Inferior parietal cortex (tissue), 1 donor: ENCODE data around the gene B3GALT6.
A peak's percentile ranks its signal among the peaks of the same experiment; 100 is the strongest.
"Not testable (repeated sequence)": the region's sequence is repeated elsewhere in the genome, so short reads cannot be mapped to it uniquely, and the experiment has no call there.

Experiments
- DNase-seq: peaks from one replicate; pipeline ENCODE4 v3.0.0-alpha.2; 2016; ENCODE audit errors: extremely low spot score

B3GALT6 gene

DNA sequence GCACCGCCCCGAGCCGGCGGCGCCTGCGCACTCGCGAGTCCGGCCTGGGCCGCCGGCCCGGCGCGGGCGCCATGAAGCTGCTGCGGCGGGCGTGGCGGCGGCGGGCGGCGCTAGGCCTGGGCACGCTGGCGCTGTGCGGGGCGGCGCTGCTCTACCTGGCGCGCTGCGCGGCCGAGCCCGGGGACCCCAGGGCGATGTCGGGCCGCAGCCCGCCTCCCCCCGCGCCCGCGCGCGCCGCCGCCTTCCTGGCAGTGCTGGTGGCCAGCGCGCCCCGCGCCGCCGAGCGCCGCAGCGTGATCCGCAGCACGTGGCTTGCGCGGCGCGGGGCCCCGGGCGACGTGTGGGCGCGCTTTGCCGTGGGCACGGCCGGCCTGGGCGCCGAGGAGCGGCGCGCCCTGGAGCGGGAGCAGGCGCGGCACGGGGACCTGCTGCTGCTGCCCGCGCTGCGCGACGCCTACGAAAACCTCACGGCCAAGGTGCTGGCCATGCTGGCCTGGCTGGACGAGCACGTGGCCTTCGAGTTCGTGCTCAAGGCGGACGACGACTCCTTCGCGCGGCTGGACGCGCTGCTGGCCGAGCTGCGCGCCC is at the start of gene B3GALT6:
TSS of gene B3GALT6 (plus strand) at position 30 of the 588 bp plus-strand sequence. CDS start at position 72, 42 bp downstream.
- DNase-seq: no peak

DNA sequence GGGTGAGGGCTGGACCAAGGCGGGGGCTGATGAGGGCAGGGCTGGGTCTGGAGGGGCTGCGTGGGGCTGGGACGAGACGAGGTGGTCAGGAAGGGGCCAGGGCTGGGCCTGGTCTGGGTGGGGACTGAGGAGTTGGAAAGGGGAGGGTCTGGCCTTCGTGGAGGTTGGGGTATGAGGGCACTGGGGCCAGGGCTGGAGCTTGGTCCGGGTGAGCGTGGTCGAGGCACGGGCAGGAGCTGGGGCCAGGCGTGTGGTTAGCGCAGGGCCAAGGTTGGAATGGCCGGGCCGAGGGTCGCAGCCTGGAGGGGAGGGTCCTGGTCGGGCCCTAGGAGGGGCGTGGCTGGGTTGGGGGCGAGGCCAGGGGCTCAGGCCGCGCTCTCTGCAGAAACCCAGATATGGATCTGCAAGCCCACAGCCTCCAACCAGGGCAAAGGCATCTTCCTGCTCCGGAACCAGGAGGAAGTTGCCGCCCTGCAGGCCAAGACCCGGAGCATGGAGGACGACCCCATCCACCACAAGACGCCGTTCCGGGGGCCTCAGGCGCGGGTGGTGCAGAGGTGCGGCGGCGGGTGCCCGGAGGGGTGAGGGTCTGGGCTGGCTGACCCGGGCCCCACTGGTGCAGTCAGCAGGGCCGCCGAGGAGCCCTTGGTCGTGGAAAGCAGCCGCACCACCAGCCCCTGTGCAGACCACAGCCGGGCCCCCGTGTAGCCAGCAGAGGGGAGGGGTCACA is 49.4 kb upstream of the B3GALT6 start:
- no peak for DNase-seq

DNA sequence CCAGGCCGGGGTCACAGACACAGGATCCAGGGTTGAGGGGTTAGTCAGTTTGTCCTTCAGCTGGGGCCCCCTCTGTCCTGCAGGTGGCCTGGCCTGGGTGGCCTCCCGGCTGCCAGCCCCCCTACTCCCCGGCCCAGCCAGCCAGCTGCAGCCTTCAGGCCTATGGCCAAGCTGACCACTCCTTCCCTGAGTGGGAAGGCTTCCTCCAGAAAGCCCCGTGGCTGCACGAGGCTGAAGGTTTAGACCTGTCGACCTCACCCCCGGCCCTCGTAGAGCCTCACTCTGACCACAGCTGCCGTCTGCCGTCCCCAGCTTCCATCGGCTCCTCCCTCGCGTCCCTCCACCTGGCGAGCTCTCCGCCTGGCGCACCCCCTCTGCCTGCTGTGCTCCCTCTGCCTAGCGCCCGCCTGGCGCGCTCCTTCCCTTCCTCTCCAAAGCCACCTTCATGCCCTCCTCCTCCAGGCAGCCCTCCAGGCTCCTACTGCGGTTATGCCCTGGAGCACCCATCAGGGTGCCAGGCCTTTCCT is 48.8 kb upstream of the B3GALT6 start:
- no peak for DNase-seq

DNA sequence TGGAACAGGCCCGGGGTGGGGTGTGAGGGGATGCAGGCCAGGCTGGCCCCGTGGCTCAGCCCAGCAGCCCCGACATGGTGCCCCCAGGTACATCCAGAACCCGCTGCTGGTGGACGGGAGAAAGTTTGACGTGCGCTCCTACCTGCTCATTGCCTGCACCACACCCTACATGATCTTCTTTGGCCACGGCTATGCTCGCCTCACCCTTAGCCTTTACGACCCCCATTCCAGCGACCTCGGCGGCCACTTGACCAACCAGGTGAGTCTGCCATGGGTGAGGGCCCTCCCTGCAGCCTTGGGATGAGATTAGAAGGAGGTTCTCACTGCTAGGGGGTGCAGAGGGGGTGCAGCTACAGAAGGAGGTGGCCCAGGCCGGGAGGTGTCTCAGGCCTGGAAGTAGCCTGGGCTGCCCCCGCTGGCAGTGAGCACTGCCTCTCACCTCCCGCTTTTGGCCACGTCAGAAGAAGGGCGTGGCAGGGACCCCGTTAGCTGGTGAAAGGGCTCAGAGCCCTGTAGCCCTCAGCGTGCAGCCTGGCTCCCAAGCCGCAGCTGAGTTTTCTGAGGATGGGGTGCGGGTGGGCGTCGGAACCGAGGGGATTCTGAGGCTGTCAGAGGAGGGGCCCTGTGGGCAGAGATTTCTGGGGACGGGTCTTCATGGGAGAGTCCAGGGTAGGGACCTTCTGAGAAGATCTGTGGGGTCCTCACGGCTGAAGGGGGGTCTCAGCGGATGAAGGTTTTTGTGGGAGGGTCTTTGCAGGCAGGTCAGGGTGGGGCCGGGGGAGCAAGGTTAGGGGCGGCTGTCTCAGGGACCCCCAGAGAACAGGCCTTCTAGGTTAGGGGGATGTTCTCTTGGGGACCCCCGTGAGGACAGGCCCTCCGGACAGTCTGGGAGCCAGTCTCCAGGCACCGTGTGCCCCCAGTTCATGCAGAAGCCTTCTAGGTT is 47.9 kb upstream of the B3GALT6 start:
- no peak for DNase-seq

GRCh38 chr1:1185101-1185765 is 46.8 kb upstream of the B3GALT6 start:
- DNase-seq: peak; percentile 6

DNA sequence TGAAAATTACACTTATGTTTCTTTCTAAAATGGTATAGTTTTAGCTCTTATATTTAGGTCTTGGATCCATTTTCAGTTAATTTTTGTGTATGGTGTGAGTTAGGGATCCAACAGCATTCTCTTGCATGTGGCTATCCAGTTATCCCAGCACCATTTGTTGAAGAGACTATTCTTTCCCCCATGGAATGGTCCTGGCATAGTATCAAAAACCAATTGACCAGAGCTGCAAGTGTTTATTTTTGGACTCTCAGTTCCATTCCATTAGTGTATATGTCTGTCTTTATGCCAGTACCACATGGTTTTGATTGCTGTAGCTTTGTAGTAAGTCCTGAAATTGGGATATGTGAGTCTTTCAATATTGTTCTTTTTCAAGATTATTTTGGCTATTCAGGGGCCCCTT is 44.1 kb upstream of the B3GALT6 start:
- no peak for DNase-seq

GRCh38 chr1:1189111-1189510 is 42.9 kb upstream of the B3GALT6 start:
- no peak for DNase-seq

DNA sequence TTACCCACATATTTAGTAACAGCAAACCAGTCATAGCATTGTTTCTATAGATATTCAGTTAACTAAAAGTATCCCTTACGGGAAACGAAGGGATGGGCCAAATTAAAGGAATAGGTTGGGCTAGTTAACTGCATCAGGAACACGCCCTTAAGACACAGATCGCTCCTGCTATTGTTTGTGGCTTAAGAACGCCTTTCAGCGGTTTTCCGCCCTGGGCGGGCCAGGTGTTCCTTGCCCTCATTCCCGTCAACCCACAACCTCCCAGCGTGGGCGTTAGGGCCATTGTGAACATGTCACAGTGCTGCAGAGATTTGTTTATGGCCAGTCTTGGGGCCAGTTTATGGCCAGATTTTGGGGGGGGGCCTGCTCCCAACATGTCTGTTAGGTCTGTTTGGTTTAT is 40.3 kb upstream of the B3GALT6 start:
- DNase-seq: no peak

DNA sequence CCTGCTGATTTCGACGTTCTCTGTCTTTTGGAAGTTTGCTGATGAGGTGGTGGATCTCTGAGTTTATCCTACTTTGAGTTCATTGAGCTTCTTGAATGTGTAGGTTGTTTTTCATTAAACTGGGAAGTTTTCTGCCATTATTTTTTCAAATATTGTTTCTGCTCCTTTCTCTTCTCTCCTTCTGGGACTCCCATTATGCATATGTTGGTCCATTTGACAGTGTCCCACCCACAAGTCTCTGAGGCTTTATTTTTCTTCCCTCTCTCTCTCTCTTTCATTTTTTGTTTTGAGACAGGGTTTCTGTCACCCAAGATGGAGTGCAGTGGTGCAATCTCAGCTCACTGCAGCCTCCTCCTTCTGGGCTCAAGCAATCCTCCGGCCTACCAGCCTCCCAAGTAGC is 37.3 kb upstream of the B3GALT6 start:
- no peak for DNase-seq

GRCh38 chr1:1195726-1196125 is 36.3 kb upstream of the B3GALT6 start:
- not testable (repeated sequence) for DNase-seq

DNA sequence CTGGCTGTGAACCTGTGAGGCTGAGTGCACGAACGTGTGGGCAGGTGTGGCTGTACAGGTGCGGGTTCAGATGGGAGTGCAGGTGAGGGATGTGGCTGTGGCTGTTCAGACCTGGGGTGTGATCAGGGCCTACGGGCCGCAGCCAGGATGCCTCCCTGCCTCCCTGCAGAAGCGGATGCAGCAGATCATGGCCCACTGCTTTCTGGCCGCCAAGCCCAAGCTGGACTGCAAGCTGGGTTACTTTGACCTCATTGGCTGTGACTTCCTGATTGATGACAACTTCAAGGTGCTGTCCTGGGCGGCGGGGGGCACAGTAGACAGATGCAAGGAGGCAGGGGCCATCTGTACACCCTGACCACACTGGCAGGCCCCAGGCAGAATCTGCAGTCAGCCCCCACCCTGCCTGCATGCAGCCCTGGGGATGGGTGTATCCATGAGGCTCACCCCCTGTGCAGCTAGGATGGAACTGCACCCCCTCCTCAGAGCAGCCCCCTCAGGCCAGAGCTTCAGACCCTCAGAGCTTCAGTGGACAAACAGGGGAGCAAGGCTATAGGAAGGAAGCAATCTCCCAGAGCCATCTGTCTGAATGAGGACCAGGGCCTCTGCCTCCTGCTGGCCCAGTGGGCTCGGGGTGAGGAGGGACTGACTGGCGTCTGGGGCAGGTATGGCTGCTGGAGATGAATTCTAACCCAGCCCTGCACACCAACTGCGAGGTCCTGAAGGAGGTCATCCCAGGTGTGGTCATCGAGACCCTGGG is 35.4 kb upstream of the B3GALT6 start:
- DNase-seq: no peak

GRCh38 chr1:1197188-1197500 is 34.9 kb upstream of the B3GALT6 start:
- no peak for DNase-seq

- DNase-seq: no peak
These were observed 34.2 kb upstream of the B3GALT6 start for GRCh38 chr1:1197551-1198422.

DNA sequence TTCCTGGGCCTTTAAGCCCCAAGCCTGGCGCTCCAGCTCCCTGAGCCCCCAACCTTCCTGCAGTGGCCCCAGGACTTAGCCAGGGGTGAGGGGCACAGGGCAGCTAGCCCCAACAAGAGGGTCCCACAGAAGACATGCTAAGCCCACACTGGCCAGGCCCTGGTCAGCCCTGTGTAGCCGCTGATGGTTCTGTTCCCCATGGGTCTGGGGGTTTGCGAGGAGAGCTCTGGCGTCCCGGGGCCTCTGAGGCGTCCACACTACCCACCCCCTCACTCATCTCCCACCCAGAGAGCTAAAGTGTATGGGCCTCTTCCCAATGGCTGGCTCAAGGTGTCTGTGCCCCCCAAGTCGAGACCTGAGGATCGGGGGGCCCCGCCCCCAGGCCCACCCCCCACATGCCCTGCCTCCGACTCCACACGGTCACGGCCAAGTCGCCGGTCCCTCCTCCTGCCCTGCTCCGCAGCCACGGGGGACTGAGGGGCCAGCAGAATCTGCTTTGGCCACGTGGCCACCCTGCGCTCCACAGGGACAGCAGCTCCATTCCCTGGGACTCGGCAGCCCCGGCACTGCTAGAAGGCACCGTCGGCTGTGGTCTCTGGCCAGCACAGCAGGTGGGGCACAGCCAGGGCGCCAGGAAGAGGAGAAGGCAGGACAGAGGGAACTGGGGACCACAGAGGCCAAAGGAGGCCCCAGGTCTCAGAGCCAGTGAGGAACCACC is 33.5 kb upstream of the B3GALT6 start:
- DNase-seq: no peak

GRCh38 chr1:1199141-1199960 is 32.7 kb upstream of the B3GALT6 start:
- DNase-seq: no peak

DNA sequence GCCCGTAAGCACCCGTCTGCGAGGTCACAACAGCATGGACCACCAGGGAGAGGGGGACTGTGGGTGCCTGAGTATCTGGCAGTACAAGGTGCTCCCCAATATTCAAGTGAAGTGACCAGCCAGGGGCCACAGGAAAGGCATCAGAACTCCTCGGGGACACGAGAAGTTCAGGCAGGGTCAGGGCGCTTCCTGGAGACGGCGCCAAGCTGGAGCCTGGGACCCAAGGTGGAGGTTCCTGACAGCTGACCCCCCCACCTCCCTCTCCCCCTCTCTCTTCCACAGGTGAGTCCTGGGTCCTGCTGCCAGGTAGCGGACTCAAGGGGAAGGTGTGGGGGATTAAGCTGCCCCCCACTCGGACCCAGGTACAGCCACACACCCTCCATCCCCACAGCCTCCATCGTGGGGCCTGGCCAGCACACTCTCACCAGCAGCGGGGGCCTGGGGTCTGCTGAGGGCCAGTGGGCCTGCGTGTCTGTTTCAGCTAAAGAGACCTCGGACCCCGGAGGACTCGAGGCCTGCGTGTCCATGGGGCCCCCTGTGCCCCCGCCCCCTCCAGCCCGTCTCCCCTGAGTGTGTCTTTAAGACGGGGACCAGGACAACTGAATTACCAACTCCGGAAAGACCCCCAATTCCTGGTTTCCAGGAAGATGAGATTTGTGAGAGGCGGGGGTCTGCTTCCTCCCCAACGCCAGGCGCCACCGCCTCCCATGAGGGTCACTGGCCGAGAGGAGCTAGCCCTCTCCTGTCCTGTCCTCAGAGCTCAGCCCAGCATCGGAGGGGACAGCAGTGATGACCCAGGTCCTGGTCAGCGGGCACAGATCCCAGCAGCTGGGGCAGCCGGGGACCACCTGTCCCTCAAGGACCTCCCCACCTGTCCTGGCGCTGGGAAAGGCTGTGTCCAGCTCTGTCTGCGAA is 31.8 kb upstream of the B3GALT6 start:
- no peak for DNase-seq
